Natural killer cell treated with Interleukin-12 subunit alpha and Interleukin-12 subunit beta and Interleukin-15 and Interleukin-18, amount 100 ng/mL, for 72 hours (primary cell): Measurements from ENCODE around the gene GAGE12J. TPM values are rescaled to one million over a fixed set of nuclear protein-coding genes. Genes with fewer than 3 reads are reported as not detected.
"Not testable (repeated sequence)": the region's sequence is repeated elsewhere in the genome, so short reads cannot be mapped to it uniquely, and the experiment has no call there.

ENCODE experiments used
- ATAC-seq, 2 donors: fragments of 150-1000 bp; cut with Tn5 transposase in 1 of 2; sonication (Bioruptor Pico), chemical (Tn5 transposase) in 1 of 2; 2 replicates each; pipeline ENCODE4 v1.10.0; 2021
- DNase-seq: peaks from one replicate; pipeline ENCODE4 v3.0.0; 2022; ENCODE audit warnings: low spot score
- H3K27ac Mint-ChIP-seq, 2 donors: 1 replicate in 1 of 2; 2 replicates in 1 of 2; pipeline ENCODE4 v1.8.0; 2022; ENCODE audit warnings: mixed read lengths in 2 of 2, mild to moderate bottlenecking in 1 of 2, moderate library complexity in 1 of 2
- H3K27me3 Mint-ChIP-seq, 2 donors: 1 replicate in 1 of 2; 2 replicates in 1 of 2; pipeline ENCODE4 v1.8.0; 2022; ENCODE audit warnings: mixed read lengths in 2 of 2
- H3K36me3 Mint-ChIP-seq: one replicate; pipeline ENCODE4 v1.8.0; 2022; ENCODE audit warnings: mixed read lengths
- H3K4me1 Mint-ChIP-seq, 2 donors: 1 replicate in 1 of 2; 2 replicates in 1 of 2; pipeline ENCODE4 v1.8.0; 2022; ENCODE audit warnings: low read depth in 2 of 2, mixed read lengths in 2 of 2, mild to moderate bottlenecking in 1 of 2
- H3K4me3 Mint-ChIP-seq: one replicate; pipeline ENCODE4 v1.8.0; 2022; ENCODE audit warnings: mixed read lengths
- H3K9me3 Mint-ChIP-seq: 2 replicates; pipeline ENCODE4 v1.8.0; 2022; ENCODE audit warnings: mixed read lengths
- total RNA-seq, 2 donors: library from RNA; stranded (reverse); gene quantifications; one replicate each; pipeline ENCODE4 v1.2.3, GENCODE V29; 2022

GAGE12J gene
- total RNA-seq, 2 donors from 2014 or later: not detected

- no peak overlapping the region for H3K4me3 Mint-ChIP-seq
- DNase-seq (peak; percentile 75), ATAC-seq (peak; percentile 69 to 74)
- H3K36me3 Mint-ChIP-seq: no peaks in the 10 kb centered on the region
- H3K27me3 Mint-ChIP-seq: peaks cover 7 to 17% of the 10 kb centered on the region in 2 donors
- H3K4me1 Mint-ChIP-seq: peaks cover 10 to 11% of the 10 kb centered on the region in 2 donors
- no peak overlapping the region for H3K27ac Mint-ChIP-seq
- no peaks in the 10 kb centered on the region for H3K9me3 Mint-ChIP-seq
These were observed 30.1 kb upstream of the GAGE12J start for GRCh38 chrX:49291615-49292337.

- H3K27ac Mint-ChIP-seq: no peak overlapping the region
- H3K4me3 Mint-ChIP-seq: no peak overlapping the region
- no peak for ATAC-seq
These were observed 29.2 kb upstream of the GAGE12J start for GRCh38 chrX:49292400-49293362.

GRCh38 chrX:49299293-49299692 is 22.5 kb upstream of the GAGE12J start:
- not testable (repeated sequence) for H3K9me3 Mint-ChIP-seq, H3K4me3 Mint-ChIP-seq, ATAC-seq, DNase-seq, H3K27ac Mint-ChIP-seq, H3K36me3 Mint-ChIP-seq, H3K4me1 Mint-ChIP-seq
- H3K27me3 Mint-ChIP-seq: peaks cover 7 to 30% of the 10 kb centered on the region in 2 donors

More at GRCh38 chrX:49292400-49293362, 29.2 kb upstream of the GAGE12J start:
- Mint-ChIP-seq H3K4me1 (peaks cover 5 to 7% of the 10 kb centered on the region in 2 donors), H3K9me3 (no peaks in the 10 kb centered on the region), H3K27me3 (peaks cover 7 to 19% of the 10 kb centered on the region in 2 donors), H3K36me3 (no peaks in the 10 kb centered on the region)
- DNase-seq: no peak

GRCh38 chrX:49300703-49301102 is 21.1 kb upstream of the GAGE12J start:
- DNase-seq (no peak), ATAC-seq (no peak)
- H3K36me3 Mint-ChIP-seq: no peaks in the 10 kb centered on the region
- no peak overlapping the region for H3K27ac Mint-ChIP-seq
- H3K4me1 Mint-ChIP-seq: no peaks in the 10 kb centered on the region
- no peak overlapping the region for H3K4me3 Mint-ChIP-seq
- H3K9me3 Mint-ChIP-seq: no peaks in the 10 kb centered on the region
- peaks cover 7 to 31% of the 10 kb centered on the region in 2 donors for H3K27me3 Mint-ChIP-seq

- DNase-seq (no peak), ATAC-seq (no peak)
- Mint-ChIP-seq H3K4me3 (no peak within 1 kb of the TSS), H3K9me3 (no peaks in the 10 kb centered on the region), H3K36me3 (no peaks in the 10 kb centered on the region), H3K27ac (no peak within 1 kb of the TSS), H3K4me1 (peaks cover 3% of the 10 kb centered on the region in 2 donors), H3K27me3 (peaks cover 6 to 24% of the 10 kb centered on the region in 2 donors)
These were observed 18.5 kb upstream of the GAGE12J start, which contains the start of gene GAGE10 for GRCh38 chrX:49303346-49303745. Gene GAGE10, plus strand, starts transcription at chrX:49303646. Its CDS starts 1,214 bp downstream, at chrX:49304860.

GRCh38 chrX:49307775-49308174 is 14.1 kb upstream of the GAGE12J start:
- H3K36me3 Mint-ChIP-seq, DNase-seq, H3K4me3 Mint-ChIP-seq, H3K27ac Mint-ChIP-seq, ATAC-seq, H3K9me3 Mint-ChIP-seq: not testable (repeated sequence)
- peaks cover 0 to 20% of the 10 kb centered on the region in 2 donors for H3K27me3 Mint-ChIP-seq
- peaks cover 24 to 25% of the 10 kb centered on the region in 2 donors for H3K4me1 Mint-ChIP-seq

GRCh38 chrX:49308604-49309269 is 13.1 kb upstream of the GAGE12J start:
- Mint-ChIP-seq H3K27ac (peak overlapping the region; percentile 53 to 65), H3K4me3 (peak overlapping the region; percentile 77), H3K4me1 (peaks cover 24 to 25% of the 10 kb centered on the region in 2 donors), H3K27me3 (peaks cover 0 to 18% of the 10 kb centered on the region in 2 donors), H3K36me3 (no peaks in the 10 kb centered on the region), H3K9me3 (no peaks in the 10 kb centered on the region)
- peak in 1 of 2 donors; percentile 79 for ATAC-seq
- no peak for DNase-seq

GRCh38 chrX:49309401-49309981 is 12.3 kb upstream of the GAGE12J start:
- peak overlapping the region; percentile 53 to 65 for H3K27ac Mint-ChIP-seq
- ATAC-seq: peak in 1 of 2 donors; percentile 40
- H3K4me1 Mint-ChIP-seq: peaks cover 24 to 25% of the 10 kb centered on the region in 2 donors
- DNase-seq: no peak
- no peaks in the 10 kb centered on the region for H3K36me3 Mint-ChIP-seq
- peak overlapping the region; percentile 77 for H3K4me3 Mint-ChIP-seq
- H3K27me3 Mint-ChIP-seq: peaks cover 0 to 14% of the 10 kb centered on the region in 2 donors
- H3K9me3 Mint-ChIP-seq: no peaks in the 10 kb centered on the region

GRCh38 chrX:49310371-49310770 is 11.5 kb upstream of the GAGE12J start:
- Mint-ChIP-seq H3K27me3 (peaks cover 0 to 16% of the 10 kb centered on the region in 2 donors), H3K27ac (no peak overlapping the region), H3K4me3 (no peak overlapping the region), H3K4me1 (peaks cover 24 to 25% of the 10 kb centered on the region in 2 donors), H3K9me3 (no peaks in the 10 kb centered on the region), H3K36me3 (no peaks in the 10 kb centered on the region)
- DNase-seq (no peak), ATAC-seq (no peak)

GRCh38 chrX:49312176-49312575 is 9.7 kb upstream of the GAGE12J start:
- Mint-ChIP-seq H3K4me1 (peaks cover 24 to 25% of the 10 kb centered on the region in 2 donors), H3K27ac (no peak overlapping the region), H3K36me3 (no peaks in the 10 kb centered on the region), H3K9me3 (no peaks in the 10 kb centered on the region), H3K4me3 (no peak overlapping the region), H3K27me3 (peaks cover 0 to 15% of the 10 kb centered on the region in 2 donors)
- DNase-seq: no peak
- ATAC-seq: no peak

- H3K36me3 Mint-ChIP-seq: no peaks in the 10 kb centered on the region
- H3K4me1 Mint-ChIP-seq: no peaks in the 10 kb centered on the region
- ATAC-seq (no peak), DNase-seq (no peak)
- peaks cover 0 to 13% of the 10 kb centered on the region in 2 donors for H3K27me3 Mint-ChIP-seq
- no peak overlapping the region for H3K27ac Mint-ChIP-seq
- H3K9me3 Mint-ChIP-seq: no peaks in the 10 kb centered on the region
- no peak overlapping the region for H3K4me3 Mint-ChIP-seq
These were observed 5.8 kb upstream of the GAGE12J start for GRCh38 chrX:49316085-49316484.

GRCh38 chrX:49322266-49322665 is 429 bp downstream of the GAGE12J start:
- H3K36me3 Mint-ChIP-seq, DNase-seq, H3K27ac Mint-ChIP-seq, H3K27me3 Mint-ChIP-seq, H3K4me1 Mint-ChIP-seq, H3K9me3 Mint-ChIP-seq, H3K4me3 Mint-ChIP-seq, ATAC-seq: not testable (repeated sequence)

- ATAC-seq, H3K4me3 Mint-ChIP-seq, H3K27ac Mint-ChIP-seq, H3K4me1 Mint-ChIP-seq, H3K27me3 Mint-ChIP-seq, H3K36me3 Mint-ChIP-seq, H3K9me3 Mint-ChIP-seq, DNase-seq: not testable (repeated sequence)
These were observed 1.9 kb downstream of the GAGE12J start for GRCh38 chrX:49323735-49324134.
